Measurements from ENCODE around the gene PRKG1. TPM values are rescaled to one million over a fixed set of nuclear protein-coding genes. Genes with fewer than 3 reads are reported as not detected.

The PRKG1 gene
- total RNA-seq, 1 experiment from 2014 or later = 0.21 TPM

DNA sequence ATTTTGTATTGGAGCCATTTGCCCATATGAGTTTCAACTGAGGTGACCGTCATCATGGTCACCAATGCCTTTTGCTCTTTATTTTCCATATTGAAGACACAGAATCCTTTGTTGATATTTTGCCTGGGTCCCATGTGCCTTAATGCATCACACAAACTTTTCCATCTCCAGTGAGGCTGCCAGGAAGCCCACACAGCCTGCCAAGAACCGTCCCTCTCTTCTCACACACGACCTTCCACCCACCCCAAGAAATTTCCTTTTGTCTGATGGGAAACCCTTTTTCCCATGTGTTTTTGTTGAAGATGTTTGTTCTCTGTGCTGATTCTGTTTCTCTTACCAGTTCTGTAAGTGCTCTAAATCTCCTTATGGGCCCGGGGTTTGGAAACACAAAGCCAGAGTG is 456.3 kb downstream of the PRKG1 start:
- intact Hi-C loops (cut with micrococcal nuclease; ENCODE audit: unreplicated experiment) = no loop called here
- no peaks in the 10 kb centered on the region for H3K27me3 Mint-ChIP-seq (ENCODE audit: unreplicated experiment)
- DNase-seq = no peak
- no peaks in the 10 kb centered on the region for H3K9me3 Mint-ChIP-seq (ENCODE audit: low read depth, unreplicated experiment)
- TF ChIP-seq, protein P1, sequence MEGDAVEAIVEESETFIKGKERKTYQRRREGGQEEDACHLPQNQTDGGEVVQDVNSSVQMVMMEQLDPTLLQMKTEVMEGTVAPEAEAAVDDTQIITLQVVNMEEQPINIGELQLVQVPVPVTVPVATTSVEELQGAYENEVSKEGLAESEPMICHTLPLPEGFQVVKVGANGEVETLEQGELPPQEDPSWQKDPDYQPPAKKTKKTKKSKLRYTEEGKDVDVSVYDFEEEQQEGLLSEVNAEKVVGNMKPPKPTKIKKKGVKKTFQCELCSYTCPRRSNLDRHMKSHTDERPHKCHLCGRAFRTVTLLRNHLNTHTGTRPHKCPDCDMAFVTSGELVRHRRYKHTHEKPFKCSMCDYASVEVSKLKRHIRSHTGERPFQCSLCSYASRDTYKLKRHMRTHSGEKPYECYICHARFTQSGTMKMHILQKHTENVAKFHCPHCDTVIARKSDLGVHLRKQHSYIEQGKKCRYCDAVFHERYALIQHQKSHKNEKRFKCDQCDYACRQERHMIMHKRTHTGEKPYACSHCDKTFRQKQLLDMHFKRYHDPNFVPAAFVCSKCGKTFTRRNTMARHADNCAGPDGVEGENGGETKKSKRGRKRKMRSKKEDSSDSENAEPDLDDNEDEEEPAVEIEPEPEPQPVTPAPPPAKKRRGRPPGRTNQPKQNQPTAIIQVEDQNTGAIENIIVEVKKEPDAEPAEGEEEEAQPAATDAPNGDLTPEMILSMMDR (IDR thresholded peaks at IDR 0.05; ENCODE audit: unreplicated experiment) = no peak
- no peaks in the 10 kb centered on the region for H3K36me3 Mint-ChIP-seq (ENCODE audit: insufficient read depth, unreplicated experiment)
- no peak overlapping the region for H3K4me3 Mint-ChIP-seq (ENCODE audit: low read depth, unreplicated experiment)
- CTCF ChIA-PET = no interaction called here
- BruUV-seq (replicated peaks) = no TSS peak
- no peaks in the 10 kb centered on the region for H3K4me1 Mint-ChIP-seq (ENCODE audit: low read depth, unreplicated experiment)
- H3K27ac Mint-ChIP-seq (ENCODE audit: unreplicated experiment) = no peak overlapping the region

GRCh38 chr10:51532044-51532443 is 457.8 kb downstream of the PRKG1 start:
- TF ChIP-seq, protein P1 (IDR thresholded peaks at IDR 0.05; ENCODE audit: unreplicated experiment) = no peak
- Mint-ChIP-seq H3K4me1 (ENCODE audit: low read depth, unreplicated experiment) (no peaks in the 10 kb centered on the region), H3K27ac (ENCODE audit: unreplicated experiment) (no peak overlapping the region), H3K9me3 (ENCODE audit: low read depth, unreplicated experiment) (no peaks in the 10 kb centered on the region), H3K36me3 (ENCODE audit: insufficient read depth, unreplicated experiment) (no peaks in the 10 kb centered on the region), H3K27me3 (ENCODE audit: unreplicated experiment) (no peaks in the 10 kb centered on the region), H3K4me3 (ENCODE audit: low read depth, unreplicated experiment) (no peak overlapping the region)
- no peak for DNase-seq
- CTCF ChIA-PET = no interaction called here
- intact Hi-C loops (cut with micrococcal nuclease; ENCODE audit: unreplicated experiment) = no loop called here
- BruUV-seq (replicated peaks) = no TSS peak

DNA sequence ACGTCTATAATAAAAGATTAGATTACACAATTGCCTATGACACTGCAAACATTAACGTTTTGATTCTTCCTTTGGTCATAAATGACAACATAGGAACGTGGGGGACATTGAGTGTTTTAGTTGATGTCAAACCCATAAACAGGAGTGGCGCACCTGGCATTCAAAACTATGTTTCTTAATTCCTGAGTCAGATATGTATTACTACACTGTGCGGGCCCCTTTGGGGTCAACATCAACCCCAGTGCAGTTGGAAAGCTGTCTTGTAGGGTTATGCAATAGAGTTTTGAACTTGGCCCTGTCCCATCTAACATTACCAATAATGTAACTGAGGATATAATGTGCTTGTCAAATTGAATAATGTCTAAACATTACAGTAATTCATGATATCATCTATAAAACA is 468.6 kb downstream of the PRKG1 start:
- Mint-ChIP-seq H3K27ac (ENCODE audit: unreplicated experiment) (no peak overlapping the region), H3K27me3 (ENCODE audit: unreplicated experiment) (no peaks in the 10 kb centered on the region), H3K4me1 (ENCODE audit: low read depth, unreplicated experiment) (no peaks in the 10 kb centered on the region), H3K36me3 (ENCODE audit: insufficient read depth, unreplicated experiment) (no peaks in the 10 kb centered on the region), H3K4me3 (ENCODE audit: low read depth, unreplicated experiment) (no peak overlapping the region), H3K9me3 (ENCODE audit: low read depth, unreplicated experiment) (no peaks in the 10 kb centered on the region)
- DNase-seq = no peak
- CTCF ChIA-PET = no interaction called here
- no TSS peak for BruUV-seq (replicated peaks)
- intact Hi-C loops (cut with micrococcal nuclease; ENCODE audit: unreplicated experiment) = no loop called here
- TF ChIP-seq, protein P1 (IDR thresholded peaks at IDR 0.05; ENCODE audit: unreplicated experiment) = no peak

DNA sequence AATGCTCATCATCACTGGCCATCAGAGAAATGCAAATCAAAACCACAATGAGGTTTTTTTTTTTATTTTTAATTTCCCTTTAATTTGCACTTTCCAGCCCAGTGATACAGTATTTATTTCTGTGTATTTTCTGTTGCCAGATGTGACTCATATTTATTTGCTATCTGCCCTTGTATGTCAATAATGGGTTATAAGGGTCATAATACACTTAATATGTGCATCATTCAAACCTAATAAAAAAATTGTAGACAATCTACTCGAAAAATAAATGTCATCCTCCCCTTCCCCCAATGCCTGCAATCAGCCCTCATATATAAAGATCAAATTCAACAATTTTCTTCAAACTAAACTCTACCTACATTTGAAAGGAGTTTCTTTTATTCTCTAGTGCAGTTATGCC is 470.6 kb downstream of the PRKG1 start:
- no peaks in the 10 kb centered on the region for H3K36me3 Mint-ChIP-seq (ENCODE audit: insufficient read depth, unreplicated experiment)
- H3K4me1 Mint-ChIP-seq (ENCODE audit: low read depth, unreplicated experiment) = no peaks in the 10 kb centered on the region
- CTCF ChIA-PET = no interaction called here
- no peaks in the 10 kb centered on the region for H3K9me3 Mint-ChIP-seq (ENCODE audit: low read depth, unreplicated experiment)
- no peak for DNase-seq
- no peak overlapping the region for H3K27ac Mint-ChIP-seq (ENCODE audit: unreplicated experiment)
- TF ChIP-seq, protein P1 (IDR thresholded peaks at IDR 0.05; ENCODE audit: unreplicated experiment) = no peak
- intact Hi-C loops (cut with micrococcal nuclease; ENCODE audit: unreplicated experiment) = no loop called here
- BruUV-seq (replicated peaks) = no TSS peak
- H3K27me3 Mint-ChIP-seq (ENCODE audit: unreplicated experiment) = no peaks in the 10 kb centered on the region
- no peak overlapping the region for H3K4me3 Mint-ChIP-seq (ENCODE audit: low read depth, unreplicated experiment)

DNA sequence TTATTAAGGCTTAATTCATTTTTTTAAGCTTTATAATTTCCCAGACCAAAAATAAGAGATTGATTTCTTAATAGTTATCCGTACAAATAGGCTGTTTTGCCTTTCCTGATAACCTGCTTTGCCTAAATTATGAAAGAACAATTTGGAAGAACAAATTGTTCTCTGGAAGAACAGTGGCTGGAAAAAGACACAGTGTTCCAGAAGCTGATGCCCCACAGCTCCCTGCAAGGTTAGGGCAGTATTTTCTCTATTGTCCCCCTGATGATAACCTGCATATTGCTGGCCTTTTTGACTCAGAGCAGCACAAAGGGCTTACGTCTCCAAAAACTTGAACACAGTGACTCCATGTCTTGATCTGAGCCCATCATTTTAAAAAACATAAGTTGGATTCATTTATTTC is 473.7 kb downstream of the PRKG1 start:
- TF ChIP-seq, protein P1 (IDR thresholded peaks at IDR 0.05; ENCODE audit: unreplicated experiment) = no peak
- no peaks in the 10 kb centered on the region for H3K4me1 Mint-ChIP-seq (ENCODE audit: low read depth, unreplicated experiment)
- CTCF ChIA-PET = no interaction called here
- intact Hi-C loops (cut with micrococcal nuclease; ENCODE audit: unreplicated experiment) = no loop called here
- DNase-seq = no peak
- no peaks in the 10 kb centered on the region for H3K9me3 Mint-ChIP-seq (ENCODE audit: low read depth, unreplicated experiment)
- BruUV-seq (replicated peaks) = no TSS peak
- no peaks in the 10 kb centered on the region for H3K36me3 Mint-ChIP-seq (ENCODE audit: insufficient read depth, unreplicated experiment)
- no peak overlapping the region for H3K4me3 Mint-ChIP-seq (ENCODE audit: low read depth, unreplicated experiment)
- H3K27me3 Mint-ChIP-seq (ENCODE audit: unreplicated experiment) = no peaks in the 10 kb centered on the region
- H3K27ac Mint-ChIP-seq (ENCODE audit: unreplicated experiment) = no peak overlapping the region
